SK-N-SH treated with all-trans-retinoic acid at 6 μM for 48 hours (cell line): ENCODE data around the gene CDC45.

Experiments
- CREB5 ChIP-seq: fragments of 250-450 bp; sonication (Bioruptor Pico); IDR thresholded peaks from 2 replicates; pipeline ENCODE4 v1.5.1; 2020; ENCODE audit warnings: low read depth, mild to moderate bottlenecking, moderate library complexity
- CSDC2 ChIP-seq: fragments of 250-450 bp; sonication (Bioruptor Pico); IDR thresholded peaks from 2 replicates; pipeline ENCODE4 v1.5.0; 2020; ENCODE audit warnings: mild to moderate bottlenecking, moderate library complexity
- ESRRG ChIP-seq: fragments of 250-450 bp; sonication (Bioruptor Pico); IDR thresholded peaks from 2 replicates; pipeline ENCODE4 v1.6.1; 2021; ENCODE audit warnings: mild to moderate bottlenecking
- GLIS3 ChIP-seq: fragments of 250-450 bp; sonication (Bioruptor Pico); IDR thresholded peaks from 2 replicates; pipeline ENCODE4 v1.5.0; 2020; ENCODE audit warnings: mild to moderate bottlenecking, moderate library complexity
- POU6F1 ChIP-seq: fragments of 250-450 bp; sonication (Bioruptor Pico); IDR thresholded peaks from 2 replicates; pipeline ENCODE4 v1.8.0; 2021; ENCODE audit warnings: low read depth, mild to moderate bottlenecking, moderate library complexity, borderline replicate concordance
- TCF4 ChIP-seq: fragments of 250-450 bp; sonication (Bioruptor Pico); IDR thresholded peaks from 2 replicates; pipeline ENCODE4 v1.8.0; 2021; ENCODE audit warnings: mild to moderate bottlenecking, moderate library complexity, borderline replicate concordance
- TOX ChIP-seq: fragments of 250-450 bp; sonication (Bioruptor Pico); IDR thresholded peaks from 2 replicates; pipeline ENCODE4 v1.8.0; 2021; ENCODE audit warnings: mild to moderate bottlenecking, moderate library complexity, borderline replicate concordance
- TSHZ2 ChIP-seq: fragments of 250-450 bp; sonication (Bioruptor Pico); IDR thresholded peaks from 2 replicates; pipeline ENCODE4 v1.5.0; 2020; ENCODE audit warnings: mild to moderate bottlenecking, moderate library complexity
- ZFP3 ChIP-seq: fragments of 250-450 bp; sonication (Bioruptor Pico); IDR thresholded peaks from 2 replicates; pipeline ENCODE4 v1.5.0; 2020; ENCODE audit warnings: mild to moderate bottlenecking, moderate library complexity
- ZNF70 ChIP-seq: fragments of 450-650 bp; formaldehyde crosslinking; IDR thresholded peaks from 2 replicates; pipeline ENCODE4 v1.5.0; 2020; ENCODE audit warnings: mild to moderate bottlenecking, moderate library complexity
- ZNF8 ChIP-seq: fragments of 450-650 bp; formaldehyde crosslinking; IDR thresholded peaks from 2 replicates; pipeline ENCODE4 v1.5.0; 2020; ENCODE audit warnings: mild to moderate bottlenecking, moderate library complexity
- TF ChIP-seq, protein P1 (sequence below): fragments of 250-450 bp; sonication (Bioruptor Pico); IDR thresholded peaks from 2 replicates; pipeline ENCODE4 v1.5.1; 2021; ENCODE audit warnings: mild to moderate bottlenecking, moderate library complexity

GRCh38 chr22:19443544-19444211 lies 36.0 kb upstream of the CDC45 start:
- no peak for TF ChIP-seq ZNF8 (CRISPR knock-in tag)
- TF ChIP-seq ESRRG (CRISPR knock-in tag) = no peak
- no peak for TF ChIP-seq ZFP3 (CRISPR knock-in tag)
- no peak for TF ChIP-seq CSDC2 (CRISPR knock-in tag)
- no peak for TF ChIP-seq POU6F1 (CRISPR knock-in tag)
- TF ChIP-seq TSHZ2 (CRISPR knock-in tag) = no peak
- no peak for TF ChIP-seq GLIS3
- TF ChIP-seq TCF4 = no peak
- TF ChIP-seq ZNF70 (CRISPR knock-in tag) = no peak
- no peak for TF ChIP-seq CREB5 (CRISPR knock-in tag)
- TF ChIP-seq, protein P1, sequence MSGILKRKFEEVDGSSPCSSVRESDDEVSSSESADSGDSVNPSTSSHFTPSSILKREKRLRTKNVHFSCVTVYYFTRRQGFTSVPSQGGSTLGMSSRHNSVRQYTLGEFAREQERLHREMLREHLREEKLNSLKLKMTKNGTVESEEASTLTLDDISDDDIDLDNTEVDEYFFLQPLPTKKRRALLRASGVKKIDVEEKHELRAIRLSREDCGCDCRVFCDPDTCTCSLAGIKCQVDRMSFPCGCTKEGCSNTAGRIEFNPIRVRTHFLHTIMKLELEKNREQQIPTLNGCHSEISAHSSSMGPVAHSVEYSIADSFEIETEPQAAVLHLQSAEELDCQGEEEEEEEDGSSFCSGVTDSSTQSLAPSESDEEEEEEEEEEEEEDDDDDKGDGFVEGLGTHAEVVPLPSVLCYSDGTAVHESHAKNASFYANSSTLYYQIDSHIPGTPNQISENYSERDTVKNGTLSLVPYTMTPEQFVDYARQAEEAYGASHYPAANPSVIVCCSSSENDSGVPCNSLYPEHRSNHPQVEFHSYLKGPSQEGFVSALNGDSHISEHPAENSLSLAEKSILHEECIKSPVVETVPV (CRISPR knock-in tag) = no peak
- no peak for TF ChIP-seq TOX (CRISPR knock-in tag)
